MV-4-11 (cell line): ENCODE results near the gene BABAM2.
"Not testable (repeated sequence)": the region's sequence is repeated elsewhere in the genome, so short reads cannot be mapped to it uniquely, and the experiment has no call there.

ENCODE experiments used
- DNase-seq: peaks from one replicate; lab custom pipeline; 2025; lab: John Stamatoyannopoulos, UW

Gene BABAM2

DNA sequence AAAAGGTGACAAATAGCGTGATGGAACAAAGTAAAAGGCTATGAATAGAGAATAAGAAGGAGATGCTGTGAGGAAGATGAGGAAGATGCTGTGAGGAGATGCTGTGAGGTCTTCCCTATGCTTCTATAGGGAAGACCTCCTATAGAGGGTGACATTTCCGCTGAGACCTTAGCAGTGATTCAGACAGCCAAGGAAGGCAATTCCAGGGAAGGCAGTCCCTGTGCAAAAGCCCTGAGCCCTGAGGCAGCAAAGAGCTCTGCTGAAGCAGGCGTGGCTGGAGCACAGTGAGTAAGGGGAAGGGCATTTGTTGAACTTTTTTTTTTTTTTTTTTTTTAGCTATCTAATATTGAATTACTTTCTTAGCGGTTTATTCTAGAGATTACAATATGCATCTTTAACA, 359.5 kb downstream of the BABAM2 start:
- DNase-seq = no peak

DNA sequence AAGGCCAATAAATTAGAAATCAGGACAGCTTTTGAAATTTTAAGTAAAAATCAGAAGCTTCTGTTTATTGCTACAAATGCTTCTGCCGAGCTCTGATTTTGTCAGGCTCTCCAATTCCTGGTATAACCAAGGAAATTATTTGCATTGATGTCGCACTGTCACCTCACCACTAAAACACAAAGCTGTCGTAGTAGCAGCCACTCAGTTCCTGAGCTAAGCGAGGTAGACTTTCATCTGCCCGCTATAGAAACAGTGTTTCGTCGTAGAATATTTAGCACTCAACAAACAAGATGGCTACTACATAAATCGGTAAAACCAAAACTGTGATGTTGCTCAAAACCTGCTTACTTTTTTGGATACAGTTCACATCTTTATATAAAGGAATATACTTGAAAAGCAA, 360.8 kb downstream of the BABAM2 start:
- no peak for DNase-seq

DNA sequence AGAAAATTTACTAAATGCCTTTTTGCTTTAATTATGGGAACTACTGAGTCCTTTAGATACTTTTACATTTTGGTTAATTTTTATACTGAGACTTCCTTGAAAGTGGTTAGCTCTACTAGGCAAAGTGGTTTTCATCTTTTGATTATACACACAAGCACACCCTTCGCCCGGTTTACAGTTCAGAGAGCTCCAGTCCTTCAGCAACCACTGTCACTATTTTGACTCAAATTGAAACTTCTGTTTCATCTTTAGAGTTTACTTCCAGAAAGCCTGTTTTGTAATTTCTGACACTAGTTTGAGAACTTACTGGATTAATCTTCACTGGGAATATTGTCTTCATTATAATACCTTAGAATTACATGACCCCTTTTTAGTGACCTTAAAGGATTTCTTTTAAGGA, 361.8 kb downstream of the BABAM2 start:
- peak; percentile 67 for DNase-seq

DNA sequence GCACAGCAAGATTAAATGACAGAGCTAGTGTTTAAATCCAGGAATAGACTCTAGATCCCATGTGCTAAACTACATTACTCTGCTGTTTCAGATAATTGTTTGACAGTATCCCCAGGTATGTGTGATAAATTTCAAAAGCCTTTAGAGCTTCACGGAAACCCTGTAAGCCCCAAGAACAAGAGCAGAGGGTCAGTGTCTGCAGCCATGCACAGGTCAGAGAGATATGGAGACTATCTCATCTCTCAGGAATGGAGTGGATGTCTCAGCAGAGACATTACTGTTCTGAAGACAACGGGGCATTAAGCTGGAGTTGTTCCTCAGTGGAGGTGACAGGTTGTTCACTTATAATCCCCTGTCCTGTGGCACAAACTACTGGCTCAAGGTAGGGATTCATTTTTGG, 363.0 kb downstream of the BABAM2 start:
- DNase-seq = no peak

DNA sequence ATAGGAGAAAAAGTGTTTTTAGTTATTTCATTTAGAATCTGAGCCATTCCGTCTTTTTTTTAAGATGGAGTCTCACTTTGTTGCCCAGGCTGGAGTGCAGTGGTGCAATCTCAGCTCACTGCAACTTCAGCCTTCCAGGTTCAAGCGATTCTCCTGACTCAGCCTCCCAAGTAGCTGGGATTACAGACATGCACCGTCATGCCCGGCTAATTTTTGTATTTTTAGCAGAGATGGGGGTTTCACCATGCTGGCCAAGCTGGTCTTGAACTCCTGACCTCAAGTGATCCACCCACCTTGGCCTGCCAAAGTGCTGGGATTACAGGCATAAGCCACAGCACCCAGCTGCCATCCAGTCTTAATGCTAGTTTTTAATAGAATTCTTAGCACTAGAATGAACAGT, 364.7 kb downstream of the BABAM2 start:
- not testable (repeated sequence) for DNase-seq

DNA sequence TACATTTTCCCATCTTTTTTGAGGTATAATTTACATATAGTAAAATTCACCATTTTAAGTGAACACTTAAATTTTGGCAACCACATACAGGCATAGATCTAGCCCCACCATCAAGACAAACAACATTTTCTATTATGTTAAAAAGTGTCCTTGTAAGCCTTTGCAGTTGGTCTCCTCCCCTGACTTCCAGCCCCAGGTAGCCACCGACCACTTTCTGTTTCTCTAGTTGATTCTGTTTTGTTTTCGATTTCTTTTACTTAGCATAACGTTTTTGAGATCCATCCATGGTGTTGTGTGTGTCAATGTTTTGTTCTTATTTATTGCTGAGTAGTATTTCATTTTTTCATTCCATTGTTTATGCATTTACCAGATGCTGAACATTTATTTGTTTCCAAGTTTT, 366.7 kb downstream of the BABAM2 start:
- no peak for DNase-seq

DNA sequence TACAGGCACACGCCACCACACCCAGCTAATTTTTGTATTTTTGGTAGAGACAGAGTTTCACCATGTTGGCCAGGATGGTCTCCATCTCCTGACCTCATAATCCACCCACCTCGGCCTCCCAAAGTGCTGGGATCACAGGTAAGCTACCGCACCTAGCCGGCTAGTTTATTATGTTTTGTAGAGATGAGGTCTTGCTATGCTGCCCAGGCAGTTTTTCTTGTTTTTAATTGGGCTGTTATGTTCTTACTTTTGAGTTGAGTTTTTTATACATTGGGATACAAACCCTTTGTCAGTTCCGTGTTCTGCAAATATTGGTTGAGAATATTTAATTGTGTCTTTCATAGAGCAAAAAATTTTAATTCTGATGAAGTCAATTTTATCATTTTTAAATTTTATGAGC, 368.7 kb downstream of the BABAM2 start:
- not testable (repeated sequence) for DNase-seq

DNA sequence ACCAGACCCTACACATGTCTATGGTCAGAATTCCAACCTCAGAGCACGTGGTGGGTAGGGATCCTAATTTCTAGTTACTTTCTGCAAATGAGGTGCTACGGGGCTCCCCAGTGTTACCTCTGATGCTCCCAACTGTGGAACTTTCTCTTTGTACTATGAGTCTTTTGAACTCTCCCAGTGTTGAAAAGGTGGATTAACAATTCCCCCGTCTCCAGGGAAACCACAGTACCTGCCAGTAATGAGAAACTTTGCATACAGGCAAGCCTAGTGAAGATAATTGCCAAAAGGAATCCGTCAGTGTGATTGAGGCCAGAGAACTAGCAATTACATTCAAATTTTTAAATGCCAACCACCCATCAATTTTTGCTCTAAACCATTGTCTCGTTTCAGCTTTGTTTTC, 373.2 kb downstream of the BABAM2 start:
- DNase-seq = no peak

DNA sequence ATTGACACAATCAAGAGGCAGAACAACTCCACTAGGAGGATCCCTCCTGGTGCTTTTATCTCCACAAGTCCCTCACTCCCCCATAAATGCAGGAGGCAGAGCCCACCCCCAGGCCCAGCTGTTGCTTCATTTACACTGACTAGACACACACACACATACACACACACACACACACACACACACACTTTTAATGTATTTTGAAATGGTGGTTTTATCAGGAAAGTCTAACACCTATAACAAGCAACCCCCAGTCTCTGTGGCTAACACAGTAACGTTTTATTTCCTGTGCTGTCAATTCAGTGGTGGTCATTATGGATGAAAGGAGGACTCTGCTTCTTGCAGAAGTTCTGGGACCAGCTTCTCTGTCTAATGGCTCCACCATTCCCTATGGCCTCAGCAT, 376.8 kb downstream of the BABAM2 start:
- no peak for DNase-seq

DNA sequence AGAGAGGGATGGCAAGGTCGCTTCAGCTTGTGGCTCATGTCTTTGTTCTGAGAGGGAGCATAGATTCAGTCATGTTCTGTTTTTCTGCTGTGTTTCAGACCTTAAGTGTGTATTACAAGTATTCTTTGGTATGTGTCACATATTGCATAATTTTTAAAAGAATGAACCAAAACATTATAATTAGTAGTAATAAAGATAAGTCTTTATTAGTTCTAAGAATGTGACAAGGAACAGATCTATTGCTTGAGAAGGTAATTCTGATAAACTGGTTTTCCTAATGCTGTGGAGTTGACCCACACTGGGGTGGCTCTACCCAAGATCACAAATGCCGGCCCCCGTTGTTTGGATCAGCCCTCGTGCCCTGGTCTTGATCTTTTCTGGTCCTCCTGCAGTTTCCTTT, 377.9 kb downstream of the BABAM2 start:
- DNase-seq = no peak

DNA sequence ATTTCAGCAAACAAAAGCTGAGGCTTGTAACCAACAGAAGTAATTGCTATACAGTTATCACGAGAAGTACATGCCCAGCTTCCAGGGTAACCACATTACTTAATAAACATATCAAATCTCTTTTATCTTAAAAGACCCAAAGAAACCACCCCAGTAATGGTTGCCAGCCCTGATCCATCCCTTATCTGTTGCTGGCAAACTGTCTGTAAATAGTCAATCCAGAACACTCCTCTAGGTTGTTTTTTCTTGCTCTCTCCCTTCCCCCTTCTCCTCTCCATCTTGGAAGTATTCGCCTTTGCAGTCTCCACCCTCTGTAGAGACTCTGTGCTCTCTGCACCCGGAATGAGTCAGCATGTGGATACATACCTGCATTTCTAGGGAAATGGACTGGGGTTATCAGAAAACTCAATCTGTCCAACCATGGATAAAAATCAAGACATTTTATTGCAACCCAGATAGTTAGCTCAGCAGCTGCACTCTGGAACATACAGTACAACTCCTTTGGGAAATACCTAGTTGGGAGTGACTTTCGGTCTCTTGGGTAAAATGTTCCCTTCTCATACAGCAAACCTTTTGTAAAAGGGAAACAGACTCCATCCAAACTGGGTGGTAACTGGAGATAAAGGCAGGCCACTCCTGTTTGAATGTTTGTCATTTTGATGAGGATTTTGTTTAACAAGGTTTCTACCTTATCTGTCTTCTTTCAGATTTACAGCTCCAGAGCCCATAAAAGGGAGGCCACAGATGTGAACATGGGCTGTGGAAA, 378.7 kb downstream of the BABAM2 start:
- DNase-seq = no peak

DNA sequence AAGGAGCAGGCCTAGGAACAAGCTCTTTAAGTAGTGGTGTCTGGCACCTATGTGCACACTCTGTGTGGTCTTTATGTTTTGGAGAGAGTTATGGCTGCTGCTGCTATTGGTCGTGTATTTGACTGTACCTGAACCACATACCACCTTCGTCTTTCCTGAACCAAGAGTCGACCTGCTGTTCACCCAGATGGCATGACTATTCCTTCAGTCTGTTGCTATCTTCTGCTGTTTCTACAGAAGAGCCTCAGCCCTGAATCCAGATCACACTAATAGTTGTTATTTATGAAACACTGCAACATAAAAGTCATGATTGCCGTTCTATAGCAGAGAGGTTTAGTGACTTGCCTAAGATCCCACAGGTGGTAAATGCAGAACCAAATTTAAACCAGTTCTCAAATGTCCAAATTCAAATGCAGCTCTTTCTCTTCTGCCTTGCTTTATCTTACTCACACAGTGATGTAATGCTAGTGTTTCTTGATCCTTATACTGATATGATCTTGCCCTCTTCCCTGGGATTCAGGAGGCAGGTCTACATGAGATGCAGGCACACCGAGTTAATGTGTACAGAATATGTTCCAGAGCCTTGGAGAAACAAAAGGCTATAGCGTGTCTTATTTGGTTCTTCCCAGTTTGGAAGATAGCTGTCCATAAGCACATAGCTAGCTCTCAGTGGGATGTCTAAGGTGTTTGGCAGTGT, 380.1 kb downstream of the BABAM2 start:
- DNase-seq = no peak

DNA sequence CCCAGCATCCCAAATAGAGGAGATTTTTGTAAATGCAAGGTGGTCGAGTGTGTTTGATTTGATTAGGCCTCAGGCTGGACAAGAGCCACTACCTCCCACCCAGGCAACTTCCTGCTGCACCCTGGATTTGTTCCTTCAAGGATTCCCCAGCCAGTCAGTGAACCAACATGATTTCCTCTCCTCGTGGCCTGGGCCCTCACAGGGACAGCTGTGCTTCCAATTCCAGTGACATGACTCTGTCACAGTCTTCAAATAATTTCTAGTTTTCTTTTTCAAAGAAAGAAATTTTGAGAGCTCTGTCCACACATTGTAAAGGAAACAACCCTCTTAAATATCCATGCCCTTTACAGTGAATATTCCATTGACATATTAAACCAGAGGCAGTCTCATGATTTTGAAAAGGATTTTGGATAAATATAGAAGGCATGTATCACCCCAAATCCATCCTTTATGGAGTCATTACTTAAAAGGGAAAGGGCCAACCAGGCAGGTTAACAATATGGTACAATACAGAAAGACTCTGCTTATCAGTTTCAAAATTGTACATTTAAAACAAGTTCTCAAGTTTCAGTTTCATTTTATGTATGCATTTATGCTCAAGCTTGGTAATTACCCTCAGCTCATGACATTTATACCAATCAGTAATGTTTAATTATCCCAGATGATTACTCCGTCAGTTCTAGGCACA, 380.8 kb downstream of the BABAM2 start:
- DNase-seq = no peak

DNA sequence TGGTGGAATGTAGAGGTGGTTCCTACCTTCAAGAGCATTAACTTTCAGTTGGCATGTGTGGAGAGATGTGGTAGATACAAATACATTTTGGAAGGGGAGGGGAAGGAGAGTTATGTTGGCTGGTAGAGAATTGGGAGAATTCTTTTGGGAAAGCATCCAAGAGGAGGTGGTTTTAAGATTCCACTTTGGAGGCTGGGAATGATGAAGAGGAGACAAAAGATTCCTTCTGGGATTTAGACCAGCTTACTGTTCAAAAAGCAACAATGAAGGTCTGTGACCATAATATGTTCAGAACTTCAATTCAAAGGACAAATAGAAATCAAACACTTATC, 381.4 kb downstream of the BABAM2 start:
- DNase-seq = no peak

DNA sequence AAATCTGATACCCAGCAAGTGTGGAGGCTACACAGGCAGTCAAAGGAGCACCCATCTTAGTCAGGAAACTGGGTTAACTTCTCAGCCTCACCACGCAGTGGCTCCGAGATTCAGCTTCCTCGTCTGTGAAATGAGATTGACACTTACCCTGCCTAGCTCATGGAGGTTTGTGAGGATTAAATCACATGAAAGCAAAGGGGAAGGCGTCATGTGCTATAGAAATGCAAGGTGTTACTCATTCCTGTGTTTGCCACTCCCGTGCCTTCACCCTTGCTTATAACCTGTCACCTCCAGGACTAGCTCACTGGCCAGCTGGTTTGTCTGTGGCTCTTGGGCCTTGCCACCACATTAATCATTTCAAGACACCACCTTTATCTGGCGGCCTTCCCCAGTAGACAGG, 383.2 kb downstream of the BABAM2 start:
- DNase-seq = peak; percentile 38

DNA sequence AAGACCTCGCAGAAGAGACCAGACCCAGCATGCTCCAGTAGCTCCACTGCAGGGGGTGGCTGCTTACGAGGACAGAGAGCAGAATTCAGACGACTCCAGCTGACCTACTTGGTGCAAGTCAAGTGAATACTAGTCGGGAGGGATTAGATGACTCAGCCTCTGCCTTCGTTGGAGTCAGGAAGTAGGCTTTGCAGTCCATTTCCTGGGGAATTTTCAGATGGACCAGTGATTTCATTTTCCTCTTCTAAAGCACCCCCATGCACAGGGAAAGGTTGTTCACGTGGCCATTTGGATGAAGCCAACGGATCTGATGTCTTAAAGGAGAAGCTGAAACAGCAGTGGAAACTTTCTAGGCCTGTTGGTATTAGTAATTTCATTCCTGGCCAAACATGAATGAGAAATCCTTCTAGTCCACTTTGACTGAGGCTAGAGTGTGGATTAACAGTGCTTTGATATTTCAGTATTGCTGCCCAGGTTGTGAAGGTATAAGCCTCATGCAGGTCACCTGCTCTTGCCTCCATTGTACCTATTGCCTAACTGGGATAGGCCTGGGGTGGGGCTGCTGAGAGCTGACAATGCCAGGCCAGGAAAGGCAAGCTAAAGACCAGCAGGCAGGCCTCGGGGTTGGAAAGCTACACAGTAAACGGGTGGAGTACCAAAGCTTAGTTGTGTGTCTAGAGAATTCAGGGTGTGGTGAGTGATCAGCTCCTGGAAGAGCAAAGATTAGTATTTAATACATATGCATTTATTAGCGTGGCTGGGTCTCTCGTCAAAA, 384.6 kb downstream of the BABAM2 start:
- DNase-seq = peak; percentile 78

DNA sequence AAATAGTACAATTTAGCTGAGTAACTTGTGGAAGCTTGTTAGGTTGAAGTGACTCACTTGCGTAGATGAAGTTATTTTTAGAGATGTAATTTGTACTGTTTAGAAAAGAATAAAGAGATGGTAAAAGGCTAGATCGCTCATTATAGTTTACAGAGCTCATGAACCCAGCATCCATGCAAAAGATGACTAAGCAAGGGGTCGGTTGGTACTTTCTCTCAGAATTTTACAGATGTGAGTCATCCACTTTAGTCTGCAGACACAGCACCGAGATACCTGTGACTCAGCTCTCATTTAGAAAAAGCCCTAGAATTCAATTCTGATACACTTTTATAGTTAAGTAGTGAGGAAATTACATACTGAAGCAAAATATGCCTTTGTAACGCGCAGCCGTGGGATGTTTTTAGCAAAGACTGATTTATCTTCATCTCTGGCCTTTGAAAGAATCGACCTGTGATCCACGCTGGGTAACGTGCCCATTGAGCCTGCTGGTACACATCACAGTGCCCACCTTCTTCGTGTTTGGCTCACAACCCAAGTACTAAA, 385.6 kb downstream of the BABAM2 start:
- peak; percentile 30 for DNase-seq

DNA sequence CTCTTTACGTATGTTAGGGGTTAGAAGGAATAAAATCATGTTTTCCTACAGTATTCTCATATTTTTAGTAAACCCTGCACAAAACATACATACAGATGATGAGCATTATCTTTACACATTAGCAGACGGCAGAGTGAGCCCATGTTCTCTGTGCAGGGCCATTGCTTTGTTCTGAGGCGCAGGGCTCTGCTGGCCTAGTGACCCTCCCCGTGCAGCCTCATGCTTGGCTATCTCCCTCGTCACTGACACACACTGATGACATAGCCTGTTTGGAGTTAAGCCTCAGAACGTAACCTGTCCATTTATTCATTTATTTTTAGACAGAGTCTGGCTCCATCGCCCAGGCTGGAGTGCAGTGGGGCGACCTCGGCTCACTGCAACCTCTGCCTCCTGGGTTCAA, 386.3 kb downstream of the BABAM2 start:
- DNase-seq = no peak

DNA sequence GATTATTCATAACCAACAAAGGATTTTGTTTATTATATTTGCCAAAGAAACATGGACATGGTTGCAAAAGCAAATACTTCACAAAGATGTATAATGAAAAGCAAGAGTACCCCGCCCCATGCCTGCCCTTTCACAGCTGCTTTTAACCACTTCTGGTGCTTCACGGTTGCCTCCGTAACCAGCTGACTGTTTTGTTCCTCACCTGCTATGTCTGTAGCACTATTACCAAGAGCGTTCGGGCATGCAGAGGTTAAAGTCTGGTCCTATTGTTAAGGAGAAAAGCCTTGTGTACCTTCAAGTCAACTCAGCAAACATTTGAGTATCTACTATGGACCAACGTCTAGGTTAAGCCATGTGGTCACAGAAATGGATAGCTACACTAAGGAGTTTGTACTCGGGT, 386.9 kb downstream of the BABAM2 start:
- no peak for DNase-seq

DNA sequence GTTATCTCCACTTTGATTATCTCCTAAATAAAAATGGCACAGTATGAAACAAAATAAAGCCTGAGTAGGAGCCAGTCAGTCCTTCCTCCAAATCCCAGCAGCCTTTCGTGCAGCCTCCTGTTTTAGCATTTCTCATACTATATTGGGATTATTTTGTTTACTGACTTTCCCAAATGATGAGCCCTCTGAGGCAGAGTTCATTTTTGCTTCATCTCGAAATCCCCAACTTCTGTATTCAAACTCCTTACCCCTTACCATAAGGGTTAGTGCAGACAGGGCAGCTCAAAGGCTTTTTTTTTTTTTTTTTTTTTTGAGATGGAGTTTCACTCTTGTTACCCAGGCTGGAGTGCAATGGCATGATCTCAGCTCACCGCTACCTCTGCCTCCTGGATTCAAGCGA, 388.8 kb downstream of the BABAM2 start:
- no peak for DNase-seq

DNA sequence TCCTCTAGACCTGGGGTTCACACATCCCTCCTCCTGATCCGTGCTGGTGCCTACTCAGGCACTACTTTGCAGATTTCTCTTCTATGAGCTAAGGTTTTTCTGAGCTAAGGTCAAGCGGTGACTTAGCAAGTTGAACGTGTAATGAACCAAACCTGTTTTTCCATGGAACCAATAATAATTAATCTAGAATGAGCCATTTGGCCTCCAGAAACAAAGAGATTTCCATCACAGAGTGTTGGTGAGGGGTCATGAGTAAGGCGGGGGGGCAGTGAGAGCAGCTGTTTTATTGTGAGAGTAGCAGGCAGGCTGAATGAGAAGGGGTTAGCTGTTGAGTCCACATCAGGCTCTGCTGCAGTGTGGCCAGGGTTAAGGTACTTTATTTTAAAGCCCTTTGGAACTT, 390.1 kb downstream of the BABAM2 start:
- no peak for DNase-seq

DNA sequence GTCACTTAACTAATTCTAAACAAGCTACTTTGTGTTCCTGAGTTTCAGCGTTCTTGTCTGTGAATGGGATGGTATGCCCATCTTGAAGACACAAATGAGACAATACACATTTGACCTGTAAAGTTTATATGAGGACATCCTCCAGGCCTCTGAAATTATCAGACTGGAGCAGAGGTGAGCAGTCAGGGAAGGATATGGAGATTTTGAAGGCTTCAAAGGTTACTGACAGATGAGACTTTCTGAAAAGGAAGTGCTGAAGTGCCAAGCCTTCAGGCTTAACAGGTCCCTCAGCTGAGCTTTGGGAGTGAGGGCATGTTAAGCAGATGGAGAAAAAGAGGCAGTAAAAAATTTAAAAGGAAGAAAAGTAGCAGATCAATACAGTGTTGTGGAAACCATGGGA, 391.2 kb downstream of the BABAM2 start:
- no peak for DNase-seq
